NCI-H128 (cell line): Measurements from ENCODE around the gene CENPU.

ENCODE experiments used
- DNase-seq: peaks from one replicate; lab custom pipeline; 2025; ENCODE audit not compliant: unreplicated experiment; lab: John Stamatoyannopoulos, UW

Gene CENPU

GRCh38 chr4:184713887-184714286 lies 20.0 kb downstream of the CENPU start:
- no peak for DNase-seq

GRCh38 chr4:184712322-184712721 lies 21.6 kb downstream of the CENPU start:
- no peak for DNase-seq

GRCh38 chr4:184706453-184706852 lies 27.4 kb downstream of the CENPU start:
- DNase-seq = no peak

- no peak for DNase-seq
These were observed 28.2 kb downstream of the CENPU start for GRCh38 chr4:184705692-184706091.

- DNase-seq = no peak
These were observed 31.8 kb downstream of the CENPU start for GRCh38 chr4:184702114-184702513.

- no peak for DNase-seq
These were observed 34.0 kb downstream of the CENPU start for GRCh38 chr4:184699941-184700340.

- no peak for DNase-seq
These were observed 35.9 kb downstream of the CENPU start for GRCh38 chr4:184697956-184698355.

- DNase-seq = no peak
These were observed 38.6 kb downstream of the CENPU start for GRCh38 chr4:184695178-184695896.

GRCh38 chr4:184694412-184694956 lies 39.4 kb downstream of the CENPU start:
- DNase-seq = no peak

- no peak for DNase-seq
These were observed 40.8 kb downstream of the CENPU start for GRCh38 chr4:184693056-184693455.

- no peak for DNase-seq
These were observed 44.2 kb downstream of the CENPU start for GRCh38 chr4:184689681-184690080.

GRCh38 chr4:184688447-184688846 lies 45.4 kb downstream of the CENPU start:
- no peak for DNase-seq

- no peak for DNase-seq
These were observed 45.9 kb downstream of the CENPU start for GRCh38 chr4:184688005-184688404.

GRCh38 chr4:184684491-184685189 lies 49.3 kb downstream of the CENPU start:
- no peak for DNase-seq

GRCh38 chr4:184681916-184682315 lies 52.0 kb downstream of the CENPU start:
- no peak for DNase-seq

GRCh38 chr4:184680698-184681097 lies 53.2 kb downstream of the CENPU start:
- DNase-seq = no peak

GRCh38 chr4:184675821-184676492 lies 57.9 kb downstream of the CENPU start:
- no peak for DNase-seq

GRCh38 chr4:184675018-184675417 lies 58.9 kb downstream of the CENPU start:
- no peak for DNase-seq

- no peak for DNase-seq
These were observed 59.9 kb downstream of the CENPU start for GRCh38 chr4:184674011-184674410.

- no peak for DNase-seq
These were observed 61.2 kb downstream of the CENPU start for GRCh38 chr4:184672741-184673140.

GRCh38 chr4:184671101-184671500 lies 62.8 kb downstream of the CENPU start:
- no peak for DNase-seq

GRCh38 chr4:184669251-184669650 lies 64.6 kb downstream of the CENPU start:
- no peak for DNase-seq
